AG04450 (cell line): ENCODE data around the gene ANKRD23. TPM values are rescaled to one million over a fixed set of nuclear protein-coding genes. Genes with fewer than 3 reads are reported as not detected.

Experiments
- CTCF ChIA-PET: fragments of 300-600, 350-600 bp; formaldehyde crosslinking; extraction: SDS; loops from one replicate; lab custom pipeline; 2022; ENCODE audit warnings: antibody characterized with exemption, inconsistent platforms; lab: Charles Lee
- POLR2A ChIA-PET: fragments of 350-600 bp; formaldehyde crosslinking; extraction: SDS; loops from one replicate; lab custom pipeline; 2021; ENCODE audit warnings: antibody characterized with exemption, inconsistent platforms; lab: Yijun Ruan, JAX
- DNase-seq: peaks from one replicate; pipeline ENCODE4 v3.0.0-alpha.2; 2011; ENCODE audit warnings: low read depth, low spot score
- H3K27ac ChIP-seq: one replicate; pipeline ENCODE4 v1.5.1; 2012; ENCODE audit warnings: low read depth, low read length, control low read depth
- H3K27me3 ChIP-seq: one replicate; pipeline ENCODE4 v1.6.0; 2012; ENCODE audit warnings: low read length; ENCODE audit not compliant: control insufficient read depth, insufficient read depth
- H3K4me3 ChIP-seq: 2 replicates; pipeline ENCODE4 v1.5.1; 2011; ENCODE audit warnings: mild to moderate bottlenecking, low read depth, low read length, control low read depth
- H3K9me3 ChIP-seq: 2 replicates; pipeline ENCODE4 v1.5.1; 2012; ENCODE audit warnings: low read length; ENCODE audit not compliant: control insufficient read depth, insufficient read depth
- CTCF ChIP-seq: IDR thresholded peaks from 2 replicates; pipeline ENCODE4 v1.5.1; 2011; ENCODE audit warnings: low read depth, low read length, control low read depth, inconsistent platforms
- polyA plus RNA-seq: library from polyadenylated mRNA; depleted of rRNA; stranded (reverse); fragments of >200 nt; gene quantifications from 2 replicates; pipeline ENCODE4 v1.2.3, GENCODE V29; 2011

The ANKRD23 gene
- polyA plus RNA-seq, 1 experiment = 0.81 TPM

GRCh38 chr2:96801786-96802595 lies 41.8 kb downstream of the ANKRD23 start:
- H3K4me3 ChIP-seq = no peak overlapping the region
- no peak for DNase-seq
- CTCF ChIA-PET = interaction anchor here (0.6 to 1.4 kb wide), 8 partner anchors 10 to 311 kb away, joined by 3 to 6 read pairs (median 3); partner anchors contain the start of genes ANKRD36 and CNNM3
- TF ChIP-seq CTCF = no peak
- H3K27ac ChIP-seq = no peak overlapping the region
- H3K9me3 ChIP-seq = 0 out of 2 replicates have a peak, but pooled peaks cover 3% of the 10 kb centered on the region
- no peaks in the 10 kb centered on the region for H3K27me3 ChIP-seq
- POLR2A ChIA-PET = interaction anchor here (0.6 kb wide), 1 partner anchor 124 kb away, joined by 3 read pairs; no protein-coding TSS in a partner anchor

GRCh38 chr2:96801005-96801785 lies 42.6 kb downstream of the ANKRD23 start:
- H3K27ac ChIP-seq = no peak overlapping the region
- no peak for DNase-seq
- no peak overlapping the region for H3K4me3 ChIP-seq
- H3K27me3 ChIP-seq = no peaks in the 10 kb centered on the region
- H3K9me3 ChIP-seq = 0 out of 2 replicates have a peak, but pooled peaks cover 3% of the 10 kb centered on the region
- peak; percentile 78 for TF ChIP-seq CTCF
- POLR2A ChIA-PET = no interaction called here
- CTCF ChIA-PET = interaction anchor here (0.8 to 1.4 kb wide), 4 partner anchors 8 to 157 kb away, joined by 3 to 4 read pairs (median 4); no protein-coding TSS in a partner anchor

GRCh38 chr2:96800061-96801004 lies 43.5 kb downstream of the ANKRD23 start:
- Histone ChIP-seq H3K27ac (no peak overlapping the region), H3K9me3 (0 out of 2 replicates have a peak, but pooled peaks cover 3% of the 10 kb centered on the region), H3K4me3 (no peak overlapping the region), H3K27me3 (no peaks in the 10 kb centered on the region)
- no peak for DNase-seq
- ChIA-PET POLR2A (no interaction called here), CTCF (interaction anchor here (0.6 to 1.4 kb wide), 7 partner anchors 8 to 265 kb away, joined by 3 to 7 read pairs (median 4); no protein-coding TSS in a partner anchor)
- TF ChIP-seq CTCF = no peak

- Histone ChIP-seq H3K27me3 (no peaks in the 10 kb centered on the region), H3K27ac (no peak overlapping the region), H3K4me3 (no peak overlapping the region), H3K9me3 (0 out of 2 replicates have a peak, but pooled peaks cover 3% of the 10 kb centered on the region)
- TF ChIP-seq CTCF = no peak
- ChIA-PET CTCF (interaction anchor here (0.6 to 1.6 kb wide), 2 partner anchors 36 to 264 kb away, joined by 4 to 7 read pairs; no protein-coding TSS in a partner anchor), POLR2A (no interaction called here)
- no peak for DNase-seq
These were observed 44.2 kb downstream of the ANKRD23 start for GRCh38 chr2:96799623-96799935.
